Measurements from ENCODE around the gene NDUFB11. TPM values are rescaled to one million over a fixed set of nuclear protein-coding genes. Genes with fewer than 3 reads are reported as not detected.

The NDUFB11 gene
- total and polyA plus RNA-seq, 9 of the 15 experiments (the other 6 are each of a cell fraction or from before 2014, with no cell fraction given), result 20.9 to 269 (median 86.8) TPM

DNA sequence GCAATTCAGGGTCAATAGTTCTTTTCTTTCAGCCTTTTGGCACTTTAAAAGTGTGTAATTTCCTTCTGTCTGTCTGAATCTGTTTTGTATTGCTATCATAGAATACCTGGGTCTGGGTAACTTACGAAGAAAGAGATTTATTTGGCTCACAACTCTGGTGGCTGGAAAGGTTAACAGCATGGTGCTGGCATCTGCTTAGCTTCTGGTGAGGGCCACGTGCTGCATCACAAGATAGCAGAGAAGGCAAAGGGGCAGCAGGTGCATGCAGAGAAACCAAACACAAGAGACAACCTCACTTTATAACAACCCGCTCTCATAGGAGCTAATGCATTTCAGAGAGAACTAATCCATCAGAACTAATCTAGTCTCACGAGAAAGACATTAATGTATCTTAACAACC lies 47.5 kb downstream of the NDUFB11 start:
- Histone ChIP-seq H3K4me2 (ENCODE audit: insufficient read depth, low read length) (no peak overlapping the region), H4K20me1 (replicated peaks; ENCODE audit: control insufficient read depth, insufficient read depth, low read length) (no peaks in the 10 kb centered on the region), H3K79me2 (ENCODE audit: control insufficient read depth, insufficient read depth, low read length) (no peaks in the 10 kb centered on the region), H2AFZ (ENCODE audit: low read depth, low read length) (no peak overlapping the region), H3K27me3 (ENCODE audit: control insufficient read depth in 2 of 2, insufficient read depth in 2 of 2, low read length in 2 of 2) (no peaks in the 10 kb centered on the region; a peak in 1 of 5 replicates), H3K36me3 (ENCODE audit: control insufficient read depth, insufficient read depth, low read length) (no peaks in the 10 kb centered on the region), H3K4me1 (replicated peaks in 1 of 2; ENCODE audit: control insufficient read depth in 2 of 2, insufficient read depth in 2 of 2, low read length in 2 of 2) (no peaks in the 10 kb centered on the region), H3K9me1 (ENCODE audit: control insufficient read depth, insufficient read depth, low read length) (no peaks in the 10 kb centered on the region), H3K4me3 (no peak overlapping the region), H3K27ac (ENCODE audit: extremely low read depth, low read depth, low read length) (no peak overlapping the region), H3K9ac (ENCODE audit: insufficient read depth in 1 of 2, low read depth in 2 of 2, low read length in 2 of 2) (no peak overlapping the region), H3K9me3 (replicated peaks; ENCODE audit: control insufficient read depth, insufficient read depth, low read depth, low read length) (no peaks in the 10 kb centered on the region)
- intact Hi-C loops (cut with micrococcal nuclease) (no loop called here), in situ Hi-C loops (cut with MboI) (no loop called here)
- POLR2A ChIA-PET, result interaction anchor here (1.0 kb wide), 1 partner anchor 9 kb away, joined by 3 read pairs; no protein-coding TSS in a partner anchor
- FAIRE-seq (no peak), DNase-seq (ENCODE audit: extremely low read depth in 1 of 4, low spot score in 3 of 4) (no peak), ATAC-seq (no peak)
- CTCF ChIA-PET (ENCODE audit: low intra/inter-chr PET ratio), result interaction anchor here (0.6 kb wide), 1 partner anchor 1946 kb away, joined by 3 read pairs; no protein-coding TSS in a partner anchor
- TF ChIP-seq RBFOX2 (IDR thresholded peaks at IDR 0.05; ENCODE audit: low read depth, low read length), result no peak
- TF ChIP-seq MECOM (CRISPR knock-in tag; IDR thresholded peaks at IDR 0.05), result no peak
- no peak for TF ChIP-seq ZNF778 (CRISPR knock-in tag; IDR thresholded peaks at IDR 0.05)
- no peak for TF ChIP-seq ZNF695 (CRISPR knock-in tag; IDR thresholded peaks at IDR 0.05)
- WGBS (ENCODE audit: insufficient coverage, low coverage, missing lambda C conversion rate), result 6% methylated on average over 4 of the region's 4 CpGs
- no TSS peak for BruUV-seq (replicated peaks)

DNA sequence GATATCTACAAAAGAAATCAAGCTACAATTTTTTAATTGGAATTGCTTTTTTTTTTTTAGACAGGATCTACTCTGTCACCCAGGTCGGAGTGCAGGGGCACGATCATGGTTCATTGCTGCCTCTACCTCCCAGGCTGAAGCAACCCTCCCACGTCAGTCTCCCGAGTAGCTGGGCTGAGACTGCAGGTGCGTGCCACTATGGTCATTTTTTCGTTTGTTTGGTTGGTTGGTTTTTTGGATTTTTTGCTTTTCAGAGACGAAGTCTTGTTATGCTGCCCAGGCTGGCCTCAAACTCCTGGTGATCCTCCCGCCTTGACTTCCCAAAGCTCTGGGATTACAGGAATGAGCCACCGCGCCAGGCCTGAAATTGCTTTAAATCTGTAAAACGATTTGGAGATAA lies 50.6 kb downstream of the NDUFB11 start:
- Histone ChIP-seq H2AFZ (ENCODE audit: low read depth, low read length) (no peak overlapping the region), H3K79me2 (ENCODE audit: control insufficient read depth, insufficient read depth, low read length) (no peaks in the 10 kb centered on the region), H3K9ac (ENCODE audit: insufficient read depth in 1 of 2, low read depth in 2 of 2, low read length in 2 of 2) (no peak overlapping the region), H3K9me3 (replicated peaks; ENCODE audit: control insufficient read depth, insufficient read depth, low read depth, low read length) (no peaks in the 10 kb centered on the region), H3K36me3 (ENCODE audit: control insufficient read depth, insufficient read depth, low read length) (no peaks in the 10 kb centered on the region), H4K20me1 (replicated peaks; ENCODE audit: control insufficient read depth, insufficient read depth, low read length) (no peaks in the 10 kb centered on the region), H3K4me3 (no peak overlapping the region), H3K4me1 (replicated peaks in 1 of 2; ENCODE audit: control insufficient read depth in 2 of 2, insufficient read depth in 2 of 2, low read length in 2 of 2) (no peaks in the 10 kb centered on the region), H3K4me2 (ENCODE audit: insufficient read depth, low read length) (no peak overlapping the region), H3K27ac (ENCODE audit: extremely low read depth, low read depth, low read length) (no peak overlapping the region), H3K9me1 (ENCODE audit: control insufficient read depth, insufficient read depth, low read length) (no peaks in the 10 kb centered on the region), H3K27me3 (ENCODE audit: control insufficient read depth in 2 of 2, insufficient read depth in 2 of 2, low read length in 2 of 2) (no peaks in the 10 kb centered on the region)
- CTCF ChIA-PET (ENCODE audit: low intra/inter-chr PET ratio), result interaction anchor here (1.2 to 1.6 kb wide), 3 partner anchors 334 to 712 kb away, joined by 3 to 5 read pairs (median 5); partner anchors contain the start of gene SLC9A7
- POLR2A ChIA-PET, result no interaction called here
- FAIRE-seq (no peak), DNase-seq (ENCODE audit: extremely low read depth in 1 of 4, low spot score in 3 of 4) (no peak), ATAC-seq (no peak)
- no TSS peak for BruUV-seq (replicated peaks)
- 9% methylated on average over 10 of the region's 11 CpGs for WGBS (ENCODE audit: insufficient coverage, low coverage, missing lambda C conversion rate)
- TF ChIP-seq THRAP3 (IDR thresholded peaks at IDR 0.05; ENCODE audit: borderline replicate concordance), result no peak
- no peak for TF ChIP-seq FUS (optimal IDR thresholded peaks at IDR 0.05; ENCODE audit: low read depth, low read length)
- in situ Hi-C loops (cut with MboI), result no loop called here
- intact Hi-C loops (cut with micrococcal nuclease), result loop anchor here (1.0 to 2.0 kb wide), 2 partner anchors 190 to 335 kb away; partner anchors contain the start of gene SLC9A7
